ENCODE results near the gene REEP5. TPM values are rescaled to one million over a fixed set of nuclear protein-coding genes. Genes with fewer than 3 reads are reported as not detected.
"Not testable (repeated sequence)": the region's sequence is repeated elsewhere in the genome, so short reads cannot be mapped to it uniquely, and the experiment has no call there.

Gene REEP5
- total RNA-seq, 1 experiment from 2014 or later: 112 TPM

- in situ Hi-C loops (cut with HindIII; ENCODE audit: low pct_unique_long_range_greater_than_20kb, low sequenced_read_pairs) (no loop called here), intact Hi-C loops (cut with micrococcal nuclease; ENCODE audit: unreplicated experiment) (no loop called here)
- Histone ChIP-seq H3K4me1 (ENCODE audit: control insufficient read depth, insufficient read depth, low read length) (no peaks in the 10 kb centered on the region), H3K36me3 (ENCODE audit: control insufficient read depth, insufficient read depth, low read length) (peaks cover 22% of the 10 kb centered on the region), H3K9me3 (ENCODE audit: control insufficient read depth, insufficient read depth, low read depth, low read length) (no peaks in the 10 kb centered on the region), H3K4me3 (ENCODE audit: low read depth in 2 of 2, low read length in 2 of 2) (no peak overlapping the region), H3K27me3 (ENCODE audit: control insufficient read depth, insufficient read depth, low read length) (no peaks in the 10 kb centered on the region), H3K27ac (ENCODE audit: low read length) (no peak overlapping the region)
- POLR2A ChIA-PET: no interaction called here
- no TSS peak for BruUV-seq (replicated peaks)
- DNase-seq (ENCODE audit: low read depth, low spot score): no peak
- no peak for ATAC-seq
- TF ChIP-seq TCF7L2 (IDR thresholded peaks at IDR 0.05; ENCODE audit: low read depth, low read length): no peak
- no peak for TF ChIP-seq CTCF (IDR thresholded peaks at IDR 0.05)
- no peak for TF ChIP-seq REST (IDR thresholded peaks at IDR 0.05; ENCODE audit: insufficient read depth in 1 of 2, low read depth in 2 of 2, low read length in 1 of 2)
- no peak for TF ChIP-seq POLR2AphosphoS5 (IDR thresholded peaks at IDR 0.05; ENCODE audit: low read depth, low read length)
- no peak for TF ChIP-seq SIN3A (IDR thresholded peaks at IDR 0.05; ENCODE audit: borderline replicate concordance, insufficient read depth, low read depth, low read length)
- CTCF ChIA-PET: no interaction called here
Measured at GRCh38 chr5:112906637-112907036, 15.4 kb downstream of the REEP5 start.

GRCh38 chr5:112904996-112905395, 17.0 kb downstream of the REEP5 start:
- DNase-seq (ENCODE audit: low read depth, low spot score); H3K4me1 ChIP-seq (ENCODE audit: control insufficient read depth, insufficient read depth, low read length); H3K27me3 ChIP-seq (ENCODE audit: control insufficient read depth, insufficient read depth, low read length); intact Hi-C loops (cut with micrococcal nuclease; ENCODE audit: unreplicated experiment); CTCF ChIA-PET; H3K27ac ChIP-seq (ENCODE audit: low read length); H3K9me3 ChIP-seq (ENCODE audit: control insufficient read depth, insufficient read depth, low read depth, low read length); BruUV-seq (replicated peaks); in situ Hi-C loops (cut with HindIII; ENCODE audit: low pct_unique_long_range_greater_than_20kb, low sequenced_read_pairs); ATAC-seq; H3K4me3 ChIP-seq (ENCODE audit: low read depth in 2 of 2, low read length in 2 of 2): not testable (repeated sequence)
- POLR2A ChIA-PET: interaction anchor here (0.6 to 0.7 kb wide), 2 partner anchors 8 to 63 kb away, joined by 3 read pairs; no protein-coding TSS in a partner anchor
- H3K36me3 ChIP-seq (ENCODE audit: control insufficient read depth, insufficient read depth, low read length): peaks cover 10% of the 10 kb centered on the region

GRCh38 chr5:112902561-112902960, 19.5 kb downstream of the REEP5 start:
- Histone ChIP-seq H3K27me3 (ENCODE audit: control insufficient read depth, insufficient read depth, low read length) (no peaks in the 10 kb centered on the region), H3K27ac (ENCODE audit: low read length) (no peak overlapping the region), H3K36me3 (ENCODE audit: control insufficient read depth, insufficient read depth, low read length) (peaks cover 12% of the 10 kb centered on the region), H3K9me3 (ENCODE audit: control insufficient read depth, insufficient read depth, low read depth, low read length) (no peaks in the 10 kb centered on the region), H3K4me1 (ENCODE audit: control insufficient read depth, insufficient read depth, low read length) (no peaks in the 10 kb centered on the region), H3K4me3 (ENCODE audit: low read depth in 2 of 2, low read length in 2 of 2) (no peak overlapping the region)
- in situ Hi-C loops (cut with HindIII; ENCODE audit: low pct_unique_long_range_greater_than_20kb, low sequenced_read_pairs): no loop called here
- ChIA-PET CTCF (interaction anchor here (0.6 to 0.9 kb wide), 3 partner anchors 54 to 988 kb away, joined by 3 to 6 read pairs (median 3); no protein-coding TSS in a partner anchor), POLR2A (interaction anchor here (0.7 kb wide), 1 partner anchor 252 kb away, joined by 4 read pairs; no protein-coding TSS in a partner anchor)
- TF ChIP-seq CTCF (IDR thresholded peaks at IDR 0.05) (no peak), TCF7L2 (IDR thresholded peaks at IDR 0.05; ENCODE audit: low read depth, low read length) (no peak), REST (IDR thresholded peaks at IDR 0.05; ENCODE audit: insufficient read depth in 1 of 2, low read depth in 2 of 2, low read length in 1 of 2) (no peak), SIN3A (IDR thresholded peaks at IDR 0.05; ENCODE audit: borderline replicate concordance, insufficient read depth, low read depth, low read length) (no peak), POLR2AphosphoS5 (IDR thresholded peaks at IDR 0.05; ENCODE audit: low read depth, low read length) (no peak)
- ATAC-seq: no peak
- no peak for DNase-seq (ENCODE audit: low read depth, low spot score)
- intact Hi-C loops (cut with micrococcal nuclease; ENCODE audit: unreplicated experiment): no loop called here
- no TSS peak for BruUV-seq (replicated peaks)
